Mucosa of descending colon (tissue), 3 donors: ENCODE results near the gene RNF187. TPM values are rescaled to one million over a fixed set of nuclear protein-coding genes. Genes with fewer than 3 reads are reported as not detected.

Experiments
- ATAC-seq: fragments of 200-7000 bp; cut with Tn5 transposase; one replicate; pipeline ENCODE4 v1.9.1; 2020; ENCODE audit warnings: mild to moderate bottlenecking, moderate library complexity
- DNase-seq, 3 donors: peaks; one replicate each; pipeline ENCODE4 v3.0.0-alpha.2; 2020
- H3K36me3 ChIP-seq: fragments of 200-600 bp; one replicate; pipeline ENCODE4 v1.8.0; 2021; ENCODE audit warnings: low read depth, mild to moderate bottlenecking
- H3K4me1 ChIP-seq: fragments of 200-600 bp; one replicate; pipeline ENCODE4 v1.8.0; 2021; ENCODE audit warnings: low read depth, mild to moderate bottlenecking
- H3K4me3 ChIP-seq: fragments of 200-600 bp; one replicate; pipeline ENCODE4 v1.8.0; 2021; ENCODE audit warnings: mild to moderate bottlenecking
- H3K9me3 ChIP-seq: fragments of 200-600 bp; one replicate; pipeline ENCODE4 v1.8.0; 2021; ENCODE audit warnings: mild to moderate bottlenecking
- CTCF ChIP-seq: fragments of 200-600 bp; IDR thresholded peaks from one replicate; pipeline ENCODE4 v1.8.0; 2022; ENCODE audit warnings: antibody characterized with exemption, mild to moderate bottlenecking
- intact Hi-C, 2 donors: fragments of 100-400 bp; cut with DNase I in 1 of 2; cut with micrococcal nuclease in 1 of 2; formaldehyde crosslinking; loops; one replicate each; pipeline versions ENCODE4 v1.11.0 to v1.11.1; 2022; cut with DNase I, micrococcal nuclease
- total RNA-seq, 3 donors: library from RNA; stranded (reverse); fragmentation: NEBNext Ultra II Directional in 2 of 3; extraction: Animal tissue kit (Norgen Biotek cat#: 25700) in 2 of 3; gene quantifications; one replicate each; pipeline versions ENCODE4 v1.2.1 to v1.2.4, GENCODE V29; 2021 to 2023
- donor health status: DM: no; HTN: no; CAD: no; lungs with moderate emphysema.
- donor health status: DM: no; HTN: no; CAD: no.
- donor health status: DM: no; HTN: yes; CAD: no.

RNF187 gene
- total RNA-seq, 3 donors from 2014 or later: 67.7 to 84.0 (median 68.4) TPM

- no peak for ATAC-seq
- H3K4me1 ChIP-seq: no peaks in the 10 kb centered on the region
- DNase-seq: no peak
- H3K4me3 ChIP-seq: no peak overlapping the region
- TF ChIP-seq CTCF: no peak
- no peaks in the 10 kb centered on the region for H3K36me3 ChIP-seq
- H3K9me3 ChIP-seq: no peaks in the 10 kb centered on the region
- intact Hi-C loops: no loop called here
Observed at GRCh38 chr1:228445490-228445842, 41.7 kb upstream of the RNF187 start.

GRCh38 chr1:228445843-228446650 lies 41.1 kb upstream of the RNF187 start:
- no peaks in the 10 kb centered on the region for H3K9me3 ChIP-seq
- H3K4me1 ChIP-seq: no peaks in the 10 kb centered on the region
- intact Hi-C loops: no loop called here
- peak; percentile 48 for ATAC-seq
- no peaks in the 10 kb centered on the region for H3K36me3 ChIP-seq
- TF ChIP-seq CTCF: no peak
- DNase-seq: peak in 1 of 3 donors; percentile 22
- no peak overlapping the region for H3K4me3 ChIP-seq

GRCh38 chr1:228446852-228447251 lies 40.3 kb upstream of the RNF187 start:
- Histone ChIP-seq H3K36me3 (no peaks in the 10 kb centered on the region), H3K4me3 (no peak overlapping the region), H3K4me1 (no peaks in the 10 kb centered on the region), H3K9me3 (no peaks in the 10 kb centered on the region)
- DNase-seq (no peak), ATAC-seq (no peak)
- no peak for TF ChIP-seq CTCF
- intact Hi-C loops: no loop called here

GRCh38 chr1:228448372-228448771 lies 38.8 kb upstream of the RNF187 start:
- intact Hi-C loops: no loop called here
- no peak for DNase-seq

GRCh38 chr1:228450200-228450599 lies 37.0 kb upstream of the RNF187 start:
- DNase-seq (no peak), ATAC-seq (no peak)
- intact Hi-C loops: no loop called here
- Histone ChIP-seq H3K9me3 (no peaks in the 10 kb centered on the region), H3K4me1 (no peaks in the 10 kb centered on the region), H3K36me3 (no peaks in the 10 kb centered on the region), H3K4me3 (no peak overlapping the region)
- TF ChIP-seq CTCF: no peak

More at GRCh38 chr1:228448372-228448771, 38.8 kb upstream of the RNF187 start:
- Histone ChIP-seq H3K4me1 (no peaks in the 10 kb centered on the region), H3K4me3 (no peak overlapping the region), H3K9me3 (no peaks in the 10 kb centered on the region), H3K36me3 (no peaks in the 10 kb centered on the region)
- ATAC-seq: no peak
- TF ChIP-seq CTCF: no peak
